LoVo (cell line): ENCODE data around the gene SFXN3.
"Not testable (repeated sequence)": the region's sequence is repeated elsewhere in the genome, so short reads cannot be mapped to it uniquely, and the experiment has no call there.

Experiments
- DNase-seq: peaks from one replicate; pipeline ENCODE4 v3.0.0-alpha.2; 2016; ENCODE audit warnings: low spot score

Gene SFXN3

GRCh38 chr10:101016814-101017213 is 14.2 kb upstream of the SFXN3 start:
- DNase-seq: no peak

DNA sequence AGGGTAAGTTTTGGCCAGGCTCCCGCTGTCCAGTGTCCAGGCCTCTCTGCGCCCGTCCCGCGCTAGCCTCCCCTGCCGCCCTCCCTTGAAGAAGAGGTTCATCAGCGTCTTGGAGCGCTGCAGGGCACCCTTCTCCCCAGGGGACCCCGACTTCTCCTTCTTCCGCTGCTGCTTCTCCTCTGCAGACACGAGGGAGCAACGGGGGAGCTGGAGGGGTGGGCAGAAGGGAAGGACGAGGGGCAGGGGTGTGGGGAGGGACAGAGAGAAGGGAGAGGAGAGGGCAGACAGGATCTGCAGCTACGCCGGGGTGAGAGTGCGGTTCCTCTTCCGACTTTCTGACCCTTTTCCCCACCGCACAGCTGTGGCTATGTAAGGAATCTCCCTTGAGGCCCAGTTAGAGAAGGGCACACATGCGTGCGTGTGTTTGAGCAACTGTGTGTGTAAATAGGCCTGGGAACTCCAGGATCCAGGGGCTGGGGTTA is 12.9 kb upstream of the SFXN3 start:
- DNase-seq: no peak

DNA sequence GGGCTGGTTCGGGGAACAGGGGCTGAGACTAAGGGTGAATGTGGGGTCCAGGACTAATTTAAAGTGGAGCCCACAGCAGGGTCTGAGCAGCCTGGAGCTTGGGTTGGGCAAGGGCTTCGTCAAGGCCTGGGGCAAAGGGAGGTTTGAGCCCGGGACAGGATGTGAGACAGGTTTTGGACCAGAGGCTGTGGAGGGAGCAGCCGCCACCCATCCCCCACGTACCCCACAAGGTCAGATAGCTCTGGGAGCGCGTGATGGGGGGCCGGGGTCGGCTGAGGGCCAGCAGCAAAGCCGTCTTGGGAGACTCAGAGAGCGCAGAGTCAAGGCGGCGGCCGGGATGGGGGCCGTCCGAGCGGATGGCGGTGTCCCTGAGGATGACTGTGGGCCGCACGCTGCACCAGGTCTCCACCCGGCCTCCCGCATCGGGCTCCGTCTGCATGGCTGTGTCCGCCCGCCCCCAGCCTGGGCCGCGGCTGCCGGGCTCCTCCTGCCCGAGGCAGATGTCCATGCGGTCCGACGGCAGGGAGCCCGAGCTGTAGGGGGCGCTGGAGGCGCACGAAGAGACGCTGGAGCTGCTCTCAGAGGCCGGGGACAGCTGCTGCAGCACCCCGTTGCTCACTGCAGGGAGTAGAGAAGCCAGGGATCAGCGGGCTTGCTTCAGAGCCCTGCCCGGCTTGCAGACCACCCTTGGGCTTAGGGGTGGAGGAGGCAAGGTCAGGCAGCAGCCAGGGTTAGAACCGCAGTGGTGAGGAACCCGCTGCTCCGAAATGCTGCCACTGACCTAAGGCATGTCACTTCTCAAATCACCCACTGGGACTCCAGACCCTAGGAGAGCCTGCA is 12.2 kb upstream of the SFXN3 start:
- DNase-seq: peak; percentile 46

- DNase-seq: no peak
Measured at GRCh38 chr10:101019440-101019703, 11.7 kb upstream of the SFXN3 start.

- DNase-seq: no peak
Measured at GRCh38 chr10:101020427-101021075, 10.5 kb upstream of the SFXN3 start.

DNA sequence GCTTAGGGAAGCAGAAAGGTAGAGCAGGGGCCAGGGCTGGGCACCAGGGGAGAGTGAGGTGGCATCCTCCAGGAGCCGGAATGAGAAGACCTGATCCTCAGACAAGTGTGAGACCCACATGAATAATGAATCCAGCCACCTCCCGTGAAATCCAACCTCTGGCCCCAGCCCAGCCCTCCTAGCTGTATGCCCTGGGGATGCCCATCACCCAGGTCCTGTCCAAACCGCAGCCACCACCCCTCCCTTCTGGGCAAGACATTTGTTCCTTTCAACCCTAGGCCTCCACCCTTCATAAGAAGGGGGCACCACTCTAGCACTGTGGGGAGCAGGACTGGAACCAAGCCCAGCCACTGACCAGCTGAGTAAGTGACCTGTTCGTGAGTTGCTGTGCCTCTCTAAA is 9.8 kb upstream of the SFXN3 start:
- no peak for DNase-seq

- DNase-seq: no peak
Measured at GRCh38 chr10:101021692-101022251, 9.3 kb upstream of the SFXN3 start.

DNA sequence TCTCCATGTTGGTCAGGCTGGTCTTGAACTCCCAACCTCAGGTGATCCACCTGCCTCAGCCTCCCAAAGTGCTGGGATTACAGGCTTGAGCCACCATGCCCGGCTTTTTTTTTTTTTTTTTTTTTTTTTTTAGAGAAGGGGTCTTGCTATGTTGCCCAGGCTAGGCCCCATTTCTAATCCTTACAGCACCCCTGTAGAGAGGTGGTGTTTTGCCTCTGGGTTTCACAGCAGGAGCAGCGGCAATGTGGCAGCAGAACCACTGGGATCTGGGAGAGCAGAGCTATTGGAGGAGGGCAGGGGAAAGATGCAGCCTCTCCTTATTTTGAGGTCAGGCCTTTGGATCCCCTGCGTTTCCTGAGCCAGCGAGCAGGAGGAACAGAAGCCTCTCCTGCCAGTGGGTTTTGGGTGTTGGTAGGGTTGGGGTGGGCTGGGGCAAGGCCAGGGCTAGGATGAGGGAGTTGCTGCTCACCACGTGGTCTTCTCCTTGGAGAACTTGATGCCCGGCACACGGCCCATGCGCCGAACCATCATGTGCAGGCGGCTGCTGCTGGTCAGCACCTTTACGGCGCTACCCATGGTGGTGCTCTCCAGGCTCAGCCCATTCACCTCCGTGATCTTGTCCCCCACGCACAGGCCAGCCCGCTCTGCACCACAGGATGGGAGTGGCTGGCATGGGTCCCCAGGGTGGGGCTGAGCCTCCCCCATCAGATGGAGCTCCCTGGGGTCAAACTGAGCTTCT is 7.9 kb upstream of the SFXN3 start:
- DNase-seq: no peak

- DNase-seq: no peak
Measured at GRCh38 chr10:101027106-101027720, 3.8 kb upstream of the SFXN3 start.

DNA sequence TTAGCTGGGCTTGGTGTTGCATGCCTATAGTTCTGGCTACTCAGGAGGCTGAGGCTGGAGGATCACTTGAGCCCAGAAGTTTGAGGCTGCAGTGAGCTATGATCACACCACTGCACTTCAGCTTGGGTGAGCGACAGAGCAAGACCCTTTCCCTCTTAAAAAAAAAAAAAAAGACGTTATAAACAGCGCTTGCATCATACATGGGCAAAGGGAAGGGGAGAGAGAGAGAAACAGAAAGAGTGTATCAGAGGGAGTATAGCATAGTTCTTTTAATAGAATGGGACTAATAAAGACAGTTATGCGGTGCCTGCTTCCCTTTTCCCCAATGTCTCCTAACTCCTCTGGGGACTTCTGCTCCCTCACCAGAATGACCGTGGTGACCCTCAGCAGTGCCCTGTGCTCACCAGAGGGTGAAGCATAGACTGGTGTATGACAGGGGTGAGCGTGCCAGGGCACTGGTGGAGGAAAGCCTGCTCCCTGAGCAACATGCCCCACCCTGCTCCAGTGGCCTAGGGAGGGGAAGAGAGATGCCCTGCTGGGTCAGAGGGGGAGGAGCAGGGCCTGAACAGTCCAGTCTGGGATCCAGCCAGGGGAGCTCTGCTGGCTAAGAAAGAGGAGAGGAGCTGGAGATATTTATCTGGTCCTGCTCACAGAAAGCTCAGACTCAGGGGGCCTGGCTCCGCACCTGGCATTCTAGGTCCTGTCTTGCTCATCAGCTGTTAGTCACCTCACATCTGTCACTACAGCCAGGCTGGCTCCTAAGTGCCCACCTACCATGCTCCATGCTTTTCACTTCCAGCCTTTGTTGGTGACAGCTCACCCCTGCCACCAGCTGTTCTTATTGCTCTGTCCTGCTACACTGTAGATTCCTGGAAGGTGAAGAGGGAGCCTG is 2.3 kb upstream of the SFXN3 start:
- DNase-seq: no peak

GRCh38 chr10:101029520-101030295 is 1.3 kb upstream of the SFXN3 start:
- no peak for DNase-seq

DNA sequence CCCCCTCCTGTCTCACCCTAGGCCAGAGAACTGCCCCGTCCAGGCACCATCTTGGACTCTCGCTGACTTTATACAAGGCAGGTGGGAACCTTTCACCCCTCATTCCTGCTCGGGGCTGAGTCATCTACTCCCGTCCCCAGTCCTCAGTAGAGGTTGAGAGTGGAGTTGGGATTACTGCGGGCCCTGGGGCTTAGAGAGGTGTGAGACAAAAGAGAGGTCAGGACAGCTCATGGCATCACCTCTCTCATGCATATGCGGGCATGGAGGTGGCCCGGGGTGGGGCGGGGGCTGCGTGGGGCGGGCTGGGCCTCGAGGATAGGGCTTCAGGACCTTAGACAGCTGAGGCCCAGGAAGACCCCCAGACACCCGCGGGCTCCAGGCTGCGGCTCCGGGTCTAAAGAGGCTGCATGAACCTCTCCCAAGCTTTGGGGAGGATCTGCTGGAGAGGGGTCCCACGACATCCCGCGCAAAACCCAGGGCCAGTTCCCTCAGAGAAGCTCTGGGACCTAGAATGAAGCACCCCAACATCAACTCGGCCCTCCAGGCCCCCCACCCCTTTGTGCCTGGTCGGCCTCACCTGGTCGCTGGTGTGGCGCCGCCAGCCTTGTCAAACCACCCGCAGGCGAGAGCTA is 422 bp upstream of the SFXN3 start:
- no peak for DNase-seq

- peak; percentile 52 for DNase-seq
Measured at GRCh38 chr10:101031796-101032636, 982 bp downstream of the SFXN3 start.

DNA sequence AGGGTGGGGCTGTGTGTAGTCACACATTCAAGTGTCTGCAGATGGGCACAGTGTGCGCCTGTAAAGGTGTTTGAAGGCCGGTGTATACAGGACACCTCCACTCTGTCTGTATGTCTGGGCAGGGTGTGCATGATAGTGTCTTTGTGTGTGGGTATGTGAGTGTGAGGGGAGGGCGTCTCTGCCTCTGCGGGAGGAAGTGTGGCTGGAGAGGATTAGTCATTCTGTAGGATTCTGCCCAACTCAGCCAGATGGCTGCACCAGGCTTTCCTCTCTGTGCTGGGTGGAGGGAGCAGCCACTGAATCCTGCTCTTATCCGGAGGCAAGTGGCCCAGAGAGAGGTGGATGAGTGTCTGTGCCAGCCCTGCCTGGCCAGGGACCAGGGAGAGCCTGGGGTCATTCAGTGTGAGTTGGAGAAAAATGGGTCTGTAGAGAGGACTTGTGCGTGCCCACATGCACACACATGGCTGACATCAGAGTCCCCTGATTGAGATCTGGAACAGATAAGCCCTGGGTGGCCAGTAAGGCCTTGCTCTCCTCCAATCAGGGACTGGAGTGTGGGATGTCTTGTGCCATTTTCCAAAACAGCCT is 1.7 kb downstream of the SFXN3 start:
- peak; percentile 69 for DNase-seq

DNA sequence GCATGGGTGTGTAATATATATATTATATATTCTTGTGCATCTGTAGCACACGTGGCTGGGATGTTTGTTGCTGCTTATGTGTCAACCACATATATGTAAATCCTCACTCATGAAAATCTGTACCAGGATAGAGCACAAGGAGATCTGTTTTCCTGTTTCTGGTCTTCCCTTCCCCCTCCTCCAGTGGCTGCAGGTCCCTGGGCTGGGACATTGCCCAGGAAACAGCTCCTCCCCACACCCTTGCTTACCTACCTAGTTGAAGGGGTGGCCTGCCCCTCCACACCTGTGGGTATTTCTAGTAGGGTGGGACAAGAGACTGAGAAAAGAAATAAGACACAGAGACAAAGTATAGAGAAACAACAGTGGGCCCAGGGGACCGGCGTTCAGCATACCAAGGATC is 2.2 kb downstream of the SFXN3 start:
- no peak for DNase-seq

DNA sequence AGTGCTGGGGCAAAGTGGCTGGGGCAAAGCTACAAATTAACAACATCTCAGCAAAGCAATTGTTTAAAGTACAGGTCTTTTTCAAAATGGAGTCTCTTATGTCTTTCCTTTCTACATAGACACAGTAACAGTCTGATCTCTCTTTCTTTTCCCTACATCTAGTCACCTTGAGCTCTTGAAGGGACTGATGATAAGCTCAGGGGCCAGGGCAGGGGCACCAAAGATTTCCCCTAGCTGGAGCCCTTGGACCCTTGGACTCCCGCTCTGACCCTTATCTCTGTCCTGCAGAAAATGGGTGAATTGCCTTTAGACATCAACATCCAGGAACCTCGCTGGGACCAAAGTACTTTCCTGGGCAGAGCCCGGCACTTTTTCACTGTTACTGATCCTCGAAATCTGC is 3.4 kb downstream of the SFXN3 start:
- DNase-seq: not testable (repeated sequence)

- no peak for DNase-seq
Measured at GRCh38 chr10:101035314-101035713, 4.3 kb downstream of the SFXN3 start.

GRCh38 chr10:101035916-101036702 is 5.1 kb downstream of the SFXN3 start:
- no peak for DNase-seq
